ENCODE measurements around the gene TRMT112. TPM values are rescaled to one million over a fixed set of nuclear protein-coding genes. Genes with fewer than 3 reads are reported as not detected.

The TRMT112 gene
- total RNA-seq, 4 donors from 2014 or later: 202 to 248 (median 211) TPM

- intact Hi-C loops (cut with DNase I): no loop called here
Observed at GRCh38 chr11:64281957-64282770, 35.2 kb downstream of the TRMT112 start.

GRCh38 chr11:64278576-64279190 is 38.7 kb downstream of the TRMT112 start:
- no peak for DNase-seq
- Histone ChIP-seq H3K4me3 (no peak overlapping the region), H3K9me3 (no peaks in the 10 kb centered on the region), H3K27ac (no peak overlapping the region), H3K36me3 (peaks cover 4 to 72% (median 9%) of the 10 kb centered on the region in 3 donors), H3K4me1 (peaks cover 17 to 58% (median 20%) of the 10 kb centered on the region in 3 donors), H3K27me3 (no peaks in the 10 kb centered on the region)
- intact Hi-C loops (cut with DNase I): no loop called here
- WGBS, 2 donors: 88 to 97% methylated on average over 4 to 5 of the region's 8 CpGs
- TF ChIP-seq POLR2A (IDR thresholded peaks at IDR 0.05) (no peak), CTCF (IDR thresholded peaks at IDR 0.05) (no peak)

More at GRCh38 chr11:64281957-64282770, 35.2 kb downstream of the TRMT112 start:
- DNase-seq: no peak
- peaks cover 24 to 55% (median 29%) of the 10 kb centered on the region in 3 donors for H3K4me1 ChIP-seq
- 89 to 95% methylated on average over 16 to 19 of the region's 22 CpGs for WGBS, 2 donors
- no peak overlapping the region for H3K4me3 ChIP-seq
- H3K27ac ChIP-seq: peak overlapping the region in 1 of 4 donors; percentile 1
- TF ChIP-seq CTCF (IDR thresholded peaks at IDR 0.05) (no peak), POLR2A (IDR thresholded peaks at IDR 0.05) (no peak)
- H3K27me3 ChIP-seq: no peaks in the 10 kb centered on the region
- peaks cover 4 to 47% (median 9%) of the 10 kb centered on the region in 3 donors for H3K36me3 ChIP-seq
- H3K9me3 ChIP-seq: no peaks in the 10 kb centered on the region

GRCh38 chr11:64276653-64277431 is 40.5 kb downstream of the TRMT112 start:
- Histone ChIP-seq H3K27ac (peak overlapping the region; percentile 38 to 81 (median 60)), H3K4me1 (peaks cover 9 to 58% (median 14%) of the 10 kb centered on the region in 3 donors), H3K4me3 (no peak overlapping the region), H3K9me3 (no peaks in the 10 kb centered on the region), H3K27me3 (no peaks in the 10 kb centered on the region), H3K36me3 (peaks cover under 1 to 66% (median 9%) of the 10 kb centered on the region in 3 donors)
- intact Hi-C loops (cut with DNase I): no loop called here
- WGBS, 2 donors: 51 to 70% methylated on average over 13 to 14 of the region's 17 CpGs
- TF ChIP-seq POLR2A (IDR thresholded peaks at IDR 0.05): no peak
- TF ChIP-seq CTCF (IDR thresholded peaks at IDR 0.05): no peak
- no peak for DNase-seq

GRCh38 chr11:64275841-64276240 is 41.5 kb downstream of the TRMT112 start:
- no peak for TF ChIP-seq CTCF (IDR thresholded peaks at IDR 0.05)
- no peak for TF ChIP-seq POLR2A (IDR thresholded peaks at IDR 0.05)
- Histone ChIP-seq H3K27me3 (no peaks in the 10 kb centered on the region), H3K27ac (peak overlapping the region in 2 of 4 donors; percentile 66 to 81), H3K4me1 (peaks cover 13 to 54% (median 17%) of the 10 kb centered on the region in 3 donors), H3K36me3 (peaks cover 0 to 57% (median 9%) of the 10 kb centered on the region in 3 donors), H3K9me3 (no peaks in the 10 kb centered on the region), H3K4me3 (no peak overlapping the region)
- intact Hi-C loops (cut with DNase I): no loop called here
- DNase-seq: no peak
- WGBS, 2 donors: 100% methylated on average over 1 to 2 of the region's 2 CpGs
